NCI-H82 treated with DMSO at 0.1 percent for 48 hours (cell line): Measurements from ENCODE around the gene CGB8.
A peak's percentile ranks its signal among the peaks of the same experiment; 100 is the strongest.
"Not testable (repeated sequence)": the region's sequence is repeated elsewhere in the genome, so short reads cannot be mapped to it uniquely, and the experiment has no call there.

Source experiments
- DNase-seq: peaks from one replicate; lab custom pipeline; 2025; ENCODE audit not compliant: unreplicated experiment; lab: John Stamatoyannopoulos, UW

CGB8 gene

GRCh38 chr19:49064768-49065611 is 16.1 kb upstream of the CGB8 start, which contains the start of gene NTF4:
TSS of gene NTF4 (minus strand) at chr19:49064818. CDS start at chr19:49061997, 2,821 bp downstream.
- DNase-seq = no peak

DNA sequence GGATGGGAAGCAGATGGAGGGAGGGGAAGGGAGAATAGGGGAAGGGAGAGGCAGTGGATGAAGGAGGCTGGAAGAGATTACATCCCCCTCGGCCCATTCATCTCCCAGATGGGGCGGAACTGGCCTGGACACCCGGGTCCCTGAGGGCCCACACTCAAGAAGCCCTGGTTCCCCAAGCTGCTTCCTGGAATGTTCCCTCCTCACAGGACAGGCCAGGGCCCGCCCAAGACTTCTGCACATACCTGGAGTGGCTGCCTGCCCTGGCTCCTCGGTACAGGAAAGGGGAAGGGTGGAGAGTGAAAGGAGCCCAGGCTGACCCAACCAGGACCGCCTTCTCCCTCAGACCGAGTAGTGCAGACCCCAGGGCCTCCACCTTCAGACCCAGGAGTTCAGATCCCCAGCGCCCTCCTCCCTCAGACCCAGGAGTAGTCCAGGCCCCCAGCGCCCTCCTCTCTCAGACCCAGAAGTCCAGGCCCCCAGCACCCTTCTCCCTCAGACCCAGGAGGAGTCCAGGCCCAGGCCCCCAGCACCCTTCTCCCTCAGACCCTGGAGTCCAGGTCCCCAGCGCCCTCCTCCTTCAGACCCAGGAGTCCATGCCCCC is 15.2 kb upstream of the CGB8 start:
- DNase-seq = no peak

DNA sequence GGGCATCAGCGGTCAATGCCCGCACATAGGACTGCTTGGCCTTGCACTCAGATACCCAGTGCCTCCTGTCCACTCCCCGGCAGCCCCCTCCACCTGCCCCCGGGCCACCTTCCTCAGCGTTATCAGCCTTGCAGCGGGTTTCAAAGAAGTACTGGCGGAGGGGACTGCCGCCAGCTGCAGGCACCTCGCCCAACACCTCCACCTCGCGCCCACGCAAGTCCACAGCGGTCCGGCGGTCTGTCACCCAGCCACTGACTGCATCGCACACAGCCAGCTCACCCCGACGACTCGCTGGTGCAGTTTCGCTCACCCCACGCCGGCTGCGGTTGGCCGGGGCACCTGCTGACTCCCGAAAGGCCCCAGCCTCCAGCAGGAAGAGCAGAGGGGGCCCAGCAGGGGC is 12.5 kb upstream of the CGB8 start:
- DNase-seq = no peak

DNA sequence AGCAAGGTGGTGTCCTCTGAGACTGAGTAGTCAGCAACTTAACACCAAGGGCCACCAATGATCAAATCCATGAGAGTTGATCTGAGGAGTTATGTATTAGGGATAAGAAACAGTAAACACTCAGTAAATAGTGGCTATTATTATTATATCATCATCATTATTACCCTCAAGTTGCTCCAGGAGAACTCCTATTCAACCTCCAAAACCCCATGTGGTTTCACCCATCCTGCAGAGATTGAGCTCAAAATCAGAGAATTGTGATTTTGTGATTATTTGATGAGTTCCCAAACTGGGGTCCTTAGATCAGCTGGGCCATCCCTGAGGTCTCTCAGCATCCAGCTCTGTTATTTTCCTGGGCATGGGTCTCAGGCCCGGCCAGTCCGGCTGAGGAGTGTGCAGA is 12.1 kb upstream of the CGB8 start:
- no peak for DNase-seq

DNA sequence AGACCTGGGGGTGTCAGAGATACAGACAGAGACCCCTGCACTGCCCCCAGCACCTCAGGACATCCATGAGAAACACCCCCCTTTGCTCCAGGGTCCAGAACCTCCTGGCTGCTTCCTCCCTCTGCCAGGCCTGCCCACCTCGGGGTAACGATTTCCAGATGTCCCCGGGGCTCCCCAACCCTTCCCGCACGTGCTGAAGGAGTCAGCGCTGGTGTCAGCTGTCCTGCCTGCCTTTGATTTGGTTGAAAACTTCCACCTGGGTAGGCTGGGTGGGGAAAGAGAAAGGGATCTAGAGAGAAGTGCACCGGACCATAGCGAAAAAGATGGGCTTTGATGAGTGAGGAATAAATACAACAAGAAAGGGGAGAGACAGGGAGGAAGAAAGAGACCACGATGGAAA is 10.1 kb upstream of the CGB8 start:
- DNase-seq = no peak

DNA sequence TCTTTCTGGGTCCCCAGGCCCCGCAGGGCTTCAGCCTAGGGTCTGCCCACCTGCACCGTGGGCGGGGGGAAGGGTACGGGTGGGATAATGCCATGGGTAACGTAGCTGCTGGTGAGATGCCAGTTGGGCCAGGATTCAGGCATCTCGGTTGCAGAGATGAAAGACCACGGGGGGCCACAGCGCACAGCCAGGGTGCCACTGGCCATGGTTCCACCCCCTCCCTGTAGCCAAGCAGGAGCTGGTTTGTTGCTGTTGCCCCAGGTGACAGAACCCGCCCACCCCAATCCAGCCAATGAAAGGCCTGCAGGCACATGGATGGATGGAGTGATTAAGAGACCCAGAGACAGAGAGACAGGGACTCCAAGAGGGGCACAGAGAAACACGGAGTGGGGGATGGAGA is 9.7 kb upstream of the CGB8 start:
- no peak for DNase-seq

- DNase-seq = peak; percentile 74
Measured at GRCh38 chr19:49057636-49058234, 8.8 kb upstream of the CGB8 start, which contains the start of gene CGB7. TSS of gene CGB7 (minus strand) at chr19:49057749. CDS start at chr19:49055375, 2,374 bp downstream.

- DNase-seq = not testable (repeated sequence)
Measured at GRCh38 chr19:49056902-49057596, 8.1 kb upstream of the CGB8 start.

GRCh38 chr19:49056101-49056901 is 7.4 kb upstream of the CGB8 start:
- peak; percentile 15 for DNase-seq

DNA sequence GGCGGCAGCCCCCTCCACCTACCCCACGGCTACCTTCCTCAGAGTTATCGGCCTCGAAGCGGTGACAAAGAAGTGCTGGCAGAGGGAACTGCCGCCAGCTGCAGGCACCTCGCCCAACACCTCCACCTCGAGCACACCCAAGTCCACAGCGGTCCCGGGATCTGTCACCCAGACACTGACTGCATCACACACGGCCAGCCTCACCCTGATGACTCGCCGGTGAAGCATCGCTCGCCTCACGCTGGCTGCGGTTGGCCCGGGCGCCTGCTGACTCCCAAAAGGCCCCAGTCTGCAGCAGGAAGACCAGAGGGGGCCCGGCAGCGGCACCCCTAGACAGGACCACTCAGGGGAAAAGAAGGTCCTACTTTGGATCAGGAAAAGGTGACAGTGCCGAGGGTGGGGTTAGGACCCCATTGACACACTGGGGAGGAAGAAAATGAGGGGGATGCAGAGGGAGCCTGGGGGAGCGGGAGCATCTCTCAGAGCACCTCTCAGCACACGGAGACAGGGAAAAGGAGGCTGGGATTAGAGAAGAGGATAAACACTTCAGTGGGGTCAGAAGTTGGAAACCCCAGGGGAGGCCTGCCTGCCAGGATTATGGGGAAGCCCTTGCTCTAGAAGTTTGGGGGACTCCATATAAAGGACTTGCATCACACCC is 1.6 kb upstream of the CGB8 start:
- not testable (repeated sequence) for DNase-seq

- not testable (repeated sequence) for DNase-seq
Measured at GRCh38 chr19:49049834-49050233, 923 bp upstream of the CGB8 start.

DNA sequence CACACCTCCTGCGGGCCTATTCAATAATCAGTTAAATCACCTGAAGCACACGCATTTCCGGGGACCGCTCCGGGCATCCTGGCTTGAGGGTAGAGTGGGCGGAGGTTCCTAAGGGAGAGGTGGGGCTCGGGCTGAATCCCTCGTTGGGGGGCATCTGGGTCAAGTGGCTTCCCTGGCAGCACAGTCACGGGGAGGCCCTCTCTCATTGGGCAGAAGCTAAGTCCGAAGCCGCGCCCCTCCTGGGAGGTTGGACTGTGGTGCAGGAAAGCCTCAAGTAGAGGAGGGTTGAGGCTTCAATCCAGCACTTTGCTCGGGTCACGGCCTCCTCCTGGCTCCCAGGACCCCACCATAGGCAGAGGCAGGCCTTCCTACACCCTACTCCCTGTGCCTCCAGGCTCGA is 5.4 kb downstream of the CGB8 start, which contains the start of gene CGB5:
TSS of gene CGB5 (plus strand) at position 301 of the 400 bp plus-strand sequence. CDS start 362 bp downstream, outside the sequence.
- DNase-seq = not testable (repeated sequence)

- DNase-seq = not testable (repeated sequence)
Measured at GRCh38 chr19:49042666-49043065, 6.2 kb downstream of the CGB8 start.

GRCh38 chr19:49042177-49042576 is 6.7 kb downstream of the CGB8 start:
- DNase-seq = no peak

DNA sequence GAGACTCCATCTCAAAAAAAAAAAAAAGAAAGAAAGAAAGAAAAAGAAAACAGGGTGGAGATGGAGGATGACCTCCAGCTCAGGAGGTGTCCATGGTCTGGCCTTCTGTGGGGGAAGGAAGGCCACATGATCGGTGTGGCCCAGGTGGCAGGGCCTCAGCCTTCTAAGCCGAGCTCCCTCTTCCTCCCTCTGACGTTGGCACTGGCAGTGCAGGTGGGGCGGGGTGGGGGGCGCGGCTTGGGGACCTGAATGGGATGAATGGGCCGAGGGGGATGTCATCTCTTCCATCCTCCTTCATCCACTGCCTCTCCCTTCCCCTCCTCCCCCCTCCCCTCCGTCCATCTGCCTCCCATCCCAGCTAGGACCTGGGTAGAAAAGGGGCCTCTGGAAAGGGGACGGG is 9.2 kb downstream of the CGB8 start:
- not testable (repeated sequence) for DNase-seq

- not testable (repeated sequence) for DNase-seq
Measured at GRCh38 chr19:49038557-49039276, 10.2 kb downstream of the CGB8 start.

- not testable (repeated sequence) for DNase-seq
Measured at GRCh38 chr19:49038111-49038510, 10.8 kb downstream of the CGB8 start.

DNA sequence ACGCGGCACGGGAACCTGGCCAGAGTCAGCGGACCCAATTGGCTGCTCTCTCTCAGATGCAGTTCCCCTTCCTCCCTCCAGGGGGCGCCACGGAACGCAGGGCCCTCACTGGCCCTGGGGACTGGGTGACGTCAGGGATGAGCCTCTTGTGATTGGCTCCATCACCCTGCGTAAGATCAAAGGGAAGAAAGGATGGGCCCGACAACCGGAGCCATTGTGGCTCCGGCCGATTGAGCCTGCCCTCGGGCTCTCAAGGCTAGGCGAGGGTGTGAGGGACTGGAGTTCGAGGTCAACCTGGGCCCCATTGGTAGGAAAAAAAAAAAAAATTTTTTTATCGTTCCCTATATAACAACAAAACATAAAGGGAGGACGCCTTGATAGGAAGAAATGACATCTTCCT is 12.1 kb downstream of the CGB8 start, which contains the start of gene CGB1:
TSS of gene CGB1 (minus strand) at position 81 of the 400 bp plus-strand sequence. CDS start 184 bp downstream, outside the sequence.
- DNase-seq = peak; percentile 57
